Neural cell (in vitro differentiated cells): ENCODE measurements around the gene ADCY2. TPM values are rescaled to one million over a fixed set of nuclear protein-coding genes. Genes with fewer than 3 reads are reported as not detected.

Experiments used
- H2AFZ ChIP-seq: fragments of 200-600, 300-800 bp; sonication (generic), shearing (Covaris generic); 2 replicates; pipeline ENCODE4 v1.6.0; 2014; ENCODE audit warnings: low read depth, mild to moderate bottlenecking, antibody characterized with exemption, low read length, moderate library complexity
- H3F3A ChIP-seq: fragments of 200-600 bp; shearing (Covaris generic); 2 replicates; pipeline ENCODE4 v1.6.1; 2016; ENCODE audit warnings: mild to moderate bottlenecking, moderate library complexity, mixed read lengths, antibody characterized with exemption, low read length; ENCODE audit not compliant: insufficient read depth, poor library complexity, severe bottlenecking
- H3K27ac ChIP-seq: fragments of 200-600, 300-800 bp; sonication (generic), shearing (Covaris generic); 2 replicates; pipeline ENCODE4 v1.5.1; 2014; ENCODE audit warnings: mild to moderate bottlenecking, low read length, moderate library complexity
- H3K27me3 ChIP-seq: fragments of 300-800, 200-600 bp; sonication (generic), shearing (Covaris generic); 2 replicates; pipeline ENCODE4 v1.6.0; 2014; ENCODE audit warnings: mild to moderate bottlenecking, low read depth, low read length, moderate library complexity; ENCODE audit not compliant: insufficient read depth
- H3K36me3 ChIP-seq: fragments of 300-800, 200-600 bp; sonication (generic), shearing (Covaris generic); 2 replicates; pipeline ENCODE4 v1.5.1; 2014; ENCODE audit warnings: mild to moderate bottlenecking, antibody characterized with exemption, low read length, moderate library complexity; ENCODE audit not compliant: insufficient read depth
- H3K4me2 ChIP-seq: fragments of 300-800, 200-600 bp; sonication (generic), shearing (Covaris generic); 2 replicates; pipeline ENCODE4 v1.6.0; 2014; ENCODE audit warnings: mild to moderate bottlenecking, low read length
- H3K4me3 ChIP-seq: fragments of 300-800, 200-600 bp; sonication (generic), shearing (Covaris generic); 2 replicates; pipeline ENCODE4 v1.5.1; 2014; ENCODE audit warnings: mild to moderate bottlenecking, low read length, moderate library complexity
- H3K79me2 ChIP-seq: fragments of 200-600 bp; shearing (Covaris generic); replicated peaks from 2 replicates; pipeline ENCODE4 v1.6.0; 2014; ENCODE audit warnings: mild to moderate bottlenecking, low read length, moderate library complexity; ENCODE audit not compliant: insufficient read depth
- H3K9ac ChIP-seq: fragments of 300-800, 200-600 bp; sonication (generic), shearing (Covaris generic); 2 replicates; pipeline ENCODE4 v1.6.1; 2016; ENCODE audit warnings: mild to moderate bottlenecking, low read length, mixed read lengths
- H3K9me2 ChIP-seq: fragments of 200-600 bp; shearing (Covaris generic); 2 replicates; pipeline ENCODE4 v1.6.1; 2016; ENCODE audit warnings: mild to moderate bottlenecking, low read length, mixed read lengths; ENCODE audit not compliant: insufficient read depth
- H3K9me3 ChIP-seq: fragments of 200-600, 300-800 bp; sonication (generic), shearing (Covaris generic); 2 replicates; pipeline ENCODE4 v1.6.1; 2016; ENCODE audit warnings: mild to moderate bottlenecking, mixed run types, low read length, moderate library complexity, mixed read lengths
- H4K20me1 ChIP-seq: fragments of 200-600 bp; shearing (Covaris generic); 2 replicates; pipeline ENCODE4 v1.6.1; 2016; ENCODE audit warnings: mild to moderate bottlenecking, mixed run types; ENCODE audit not compliant: insufficient read depth
- EP300 ChIP-seq: fragments of 450-650 bp; conservative IDR thresholded peaks from 2 replicates; pipeline ENCODE4 v1.6.1; 2014; ENCODE audit warnings: antibody characterized with exemption, mild to moderate bottlenecking, moderate library complexity; ENCODE audit not compliant: poor library complexity, severe bottlenecking
- EZH2 ChIP-seq: fragments of 200-600, 300-800 bp; shearing (Covaris generic), sonication (generic); IDR thresholded peaks from 2 replicates; pipeline ENCODE4 v1.6.1; 2014; ENCODE audit warnings: antibody characterized with exemption, low read length, borderline replicate concordance, mild to moderate bottlenecking; ENCODE audit not compliant: insufficient read depth, poor library complexity, severe bottlenecking
- MXI1 ChIP-seq: fragments of 450-650 bp; conservative IDR thresholded peaks from 2 replicates; pipeline ENCODE4 v1.6.1; 2014; ENCODE audit warnings: antibody characterized with exemption, mild to moderate bottlenecking; ENCODE audit not compliant: poor library complexity, severe bottlenecking
- POLR2AphosphoS5 ChIP-seq: IDR thresholded peaks from 2 replicates; pipeline ENCODE4 v1.6.1; 2012
- RAD21 ChIP-seq: fragments of 450-650 bp; conservative IDR thresholded peaks from 2 replicates; pipeline ENCODE4 v1.6.1; 2014; ENCODE audit warnings: antibody characterized with exemption, mild to moderate bottlenecking, moderate library complexity
- SMC3 ChIP-seq: fragments of 450-650 bp; conservative IDR thresholded peaks from 2 replicates; pipeline ENCODE4 v1.6.1; 2014; ENCODE audit warnings: antibody characterized with exemption, mild to moderate bottlenecking, moderate library complexity; ENCODE audit not compliant: poor library complexity
- TAF1 ChIP-seq: IDR thresholded peaks from 2 replicates; pipeline ENCODE4 v1.6.1; 2012; ENCODE audit warnings: low read depth
- polyA plus RNA-seq: library from polyadenylated mRNA; depleted of rRNA; stranded (reverse); fragments of >200 nt; gene quantifications from 2 replicates; pipeline ENCODE4 v1.2.3, GENCODE V29; 2014
- TF ChIP-seq, protein P1 (sequence below): IDR thresholded peaks from 2 replicates; pipeline ENCODE4 v1.6.1; 2012; ENCODE audit warnings: borderline replicate concordance
- TF ChIP-seq, protein P2 (sequence below): fragments of 450-650 bp; IDR thresholded peaks from 2 replicates; pipeline ENCODE4 v1.5.1; 2014; ENCODE audit warnings: antibody characterized with exemption, mild to moderate bottlenecking, moderate library complexity; ENCODE audit not compliant: poor library complexity, severe bottlenecking

Gene ADCY2
- polyA plus RNA-seq, 1 donor from 2014 or later = 1.9 TPM

DNA sequence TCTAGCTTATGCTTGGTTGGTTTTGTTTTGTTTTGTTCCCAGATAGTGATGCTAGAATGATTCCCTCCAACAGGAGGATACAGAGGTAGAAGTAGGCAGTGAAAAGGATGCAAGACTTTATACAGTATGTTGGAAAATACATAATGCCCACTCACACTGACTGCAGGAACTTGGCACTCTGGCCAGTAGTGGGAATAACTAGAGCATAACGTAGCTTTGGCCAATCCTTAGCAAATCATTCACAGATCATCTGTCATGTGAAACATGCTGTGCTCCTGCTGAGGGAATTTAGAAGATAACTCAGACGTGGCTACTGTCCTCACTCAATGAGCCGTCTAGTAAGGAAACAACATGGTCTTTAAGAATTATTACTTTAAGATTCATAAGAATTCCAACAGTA lies 441.5 kb downstream of the ADCY2 start:
- Histone ChIP-seq H2AFZ (no peak overlapping the region), H3F3A (no peaks in the 10 kb centered on the region), H3K4me3 (no peak overlapping the region), H3K9ac (no peak overlapping the region), H3K79me2 (no peaks in the 10 kb centered on the region), H3K27ac (no peak overlapping the region), H3K27me3 (no peaks in the 10 kb centered on the region), H3K4me2 (no peak overlapping the region), H4K20me1 (no peaks in the 10 kb centered on the region), H3K9me2 (no peaks in the 10 kb centered on the region), H3K36me3 (no peaks in the 10 kb centered on the region), H3K9me3 (no peaks in the 10 kb centered on the region)
- TF ChIP-seq, protein P1, sequence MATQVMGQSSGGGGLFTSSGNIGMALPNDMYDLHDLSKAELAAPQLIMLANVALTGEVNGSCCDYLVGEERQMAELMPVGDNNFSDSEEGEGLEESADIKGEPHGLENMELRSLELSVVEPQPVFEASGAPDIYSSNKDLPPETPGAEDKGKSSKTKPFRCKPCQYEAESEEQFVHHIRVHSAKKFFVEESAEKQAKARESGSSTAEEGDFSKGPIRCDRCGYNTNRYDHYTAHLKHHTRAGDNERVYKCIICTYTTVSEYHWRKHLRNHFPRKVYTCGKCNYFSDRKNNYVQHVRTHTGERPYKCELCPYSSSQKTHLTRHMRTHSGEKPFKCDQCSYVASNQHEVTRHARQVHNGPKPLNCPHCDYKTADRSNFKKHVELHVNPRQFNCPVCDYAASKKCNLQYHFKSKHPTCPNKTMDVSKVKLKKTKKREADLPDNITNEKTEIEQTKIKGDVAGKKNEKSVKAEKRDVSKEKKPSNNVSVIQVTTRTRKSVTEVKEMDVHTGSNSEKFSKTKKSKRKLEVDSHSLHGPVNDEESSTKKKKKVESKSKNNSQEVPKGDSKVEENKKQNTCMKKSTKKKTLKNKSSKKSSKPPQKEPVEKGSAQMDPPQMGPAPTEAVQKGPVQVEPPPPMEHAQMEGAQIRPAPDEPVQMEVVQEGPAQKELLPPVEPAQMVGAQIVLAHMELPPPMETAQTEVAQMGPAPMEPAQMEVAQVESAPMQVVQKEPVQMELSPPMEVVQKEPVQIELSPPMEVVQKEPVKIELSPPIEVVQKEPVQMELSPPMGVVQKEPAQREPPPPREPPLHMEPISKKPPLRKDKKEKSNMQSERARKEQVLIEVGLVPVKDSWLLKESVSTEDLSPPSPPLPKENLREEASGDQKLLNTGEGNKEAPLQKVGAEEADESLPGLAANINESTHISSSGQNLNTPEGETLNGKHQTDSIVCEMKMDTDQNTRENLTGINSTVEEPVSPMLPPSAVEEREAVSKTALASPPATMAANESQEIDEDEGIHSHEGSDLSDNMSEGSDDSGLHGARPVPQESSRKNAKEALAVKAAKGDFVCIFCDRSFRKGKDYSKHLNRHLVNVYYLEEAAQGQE = no peak
- TF ChIP-seq EZH2 (no peak), MXI1 (no peak), EP300 (no peak), SMC3 (no peak), RAD21 (no peak), TAF1 (no peak), POLR2AphosphoS5 (no peak)
- TF ChIP-seq, protein P2, sequence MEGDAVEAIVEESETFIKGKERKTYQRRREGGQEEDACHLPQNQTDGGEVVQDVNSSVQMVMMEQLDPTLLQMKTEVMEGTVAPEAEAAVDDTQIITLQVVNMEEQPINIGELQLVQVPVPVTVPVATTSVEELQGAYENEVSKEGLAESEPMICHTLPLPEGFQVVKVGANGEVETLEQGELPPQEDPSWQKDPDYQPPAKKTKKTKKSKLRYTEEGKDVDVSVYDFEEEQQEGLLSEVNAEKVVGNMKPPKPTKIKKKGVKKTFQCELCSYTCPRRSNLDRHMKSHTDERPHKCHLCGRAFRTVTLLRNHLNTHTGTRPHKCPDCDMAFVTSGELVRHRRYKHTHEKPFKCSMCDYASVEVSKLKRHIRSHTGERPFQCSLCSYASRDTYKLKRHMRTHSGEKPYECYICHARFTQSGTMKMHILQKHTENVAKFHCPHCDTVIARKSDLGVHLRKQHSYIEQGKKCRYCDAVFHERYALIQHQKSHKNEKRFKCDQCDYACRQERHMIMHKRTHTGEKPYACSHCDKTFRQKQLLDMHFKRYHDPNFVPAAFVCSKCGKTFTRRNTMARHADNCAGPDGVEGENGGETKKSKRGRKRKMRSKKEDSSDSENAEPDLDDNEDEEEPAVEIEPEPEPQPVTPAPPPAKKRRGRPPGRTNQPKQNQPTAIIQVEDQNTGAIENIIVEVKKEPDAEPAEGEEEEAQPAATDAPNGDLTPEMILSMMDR = no peak

DNA sequence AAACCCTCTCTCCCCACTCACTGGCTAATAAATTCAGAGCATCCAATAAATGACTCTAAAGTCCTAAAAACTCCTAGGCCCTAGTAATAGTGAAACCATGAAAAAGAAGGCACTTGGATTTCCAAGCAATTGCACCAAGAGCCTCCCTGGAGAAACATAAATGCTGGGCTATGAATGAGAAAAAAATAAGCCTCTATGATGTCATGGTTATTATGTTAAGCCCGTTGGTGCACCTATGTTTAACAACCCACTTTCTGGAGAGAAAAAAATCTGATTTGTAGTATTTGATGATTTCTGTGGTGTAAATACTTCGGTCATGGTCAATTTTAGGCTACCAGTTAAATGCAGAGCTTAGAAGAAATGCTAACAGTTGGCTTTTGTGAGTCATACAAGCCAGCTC lies 446.6 kb downstream of the ADCY2 start:
- Histone ChIP-seq H3K9me3 (no peaks in the 10 kb centered on the region), H2AFZ (no peak overlapping the region), H3K36me3 (no peaks in the 10 kb centered on the region)

More for the DNA sequence above, 446.6 kb downstream of the ADCY2 start:
- Histone ChIP-seq H3K9ac (no peak overlapping the region), H3K27ac (no peak overlapping the region), H3K27me3 (no peaks in the 10 kb centered on the region), H3K9me2 (no peaks in the 10 kb centered on the region), H3K79me2 (no peaks in the 10 kb centered on the region), H3F3A (no peaks in the 10 kb centered on the region), H3K4me3 (no peak overlapping the region), H4K20me1 (no peaks in the 10 kb centered on the region), H3K4me2 (no peak overlapping the region)
- TF ChIP-seq SMC3 = no peak
- no peak for TF ChIP-seq RAD21
- TF ChIP-seq MXI1 = no peak
- TF ChIP-seq, protein P2 = no peak
- no peak for TF ChIP-seq EP300
- no peak for TF ChIP-seq EZH2
- TF ChIP-seq, protein P1 = no peak
- no peak for TF ChIP-seq POLR2AphosphoS5
- TF ChIP-seq TAF1 = no peak
